GM11168 (cell line): Measurements from ENCODE around the gene GRPEL2.

ENCODE experiments used
- in situ Hi-C: fragments of 300-500 bp; cut with MboI; formaldehyde crosslinking; loops from one replicate; pipeline ENCODE4 v1.12.0; 2022; ENCODE audit warnings: low sequenced_read_pairs; ENCODE audit not compliant: unreplicated experiment

GRPEL2 gene, protein sequence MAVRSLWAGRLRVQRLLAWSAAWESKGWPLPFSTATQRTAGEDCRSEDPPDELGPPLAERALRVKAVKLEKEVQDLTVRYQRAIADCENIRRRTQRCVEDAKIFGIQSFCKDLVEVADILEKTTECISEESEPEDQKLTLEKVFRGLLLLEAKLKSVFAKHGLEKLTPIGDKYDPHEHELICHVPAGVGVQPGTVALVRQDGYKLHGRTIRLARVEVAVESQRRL

GRCh38 chr5:149345147-149345891 is at the start of gene GRPEL2:
TSS of gene GRPEL2 (plus strand) at chr5:149345499. CDS start at chr5:149345540, 41 bp downstream.
- in situ Hi-C loops, result no loop called here

DNA sequence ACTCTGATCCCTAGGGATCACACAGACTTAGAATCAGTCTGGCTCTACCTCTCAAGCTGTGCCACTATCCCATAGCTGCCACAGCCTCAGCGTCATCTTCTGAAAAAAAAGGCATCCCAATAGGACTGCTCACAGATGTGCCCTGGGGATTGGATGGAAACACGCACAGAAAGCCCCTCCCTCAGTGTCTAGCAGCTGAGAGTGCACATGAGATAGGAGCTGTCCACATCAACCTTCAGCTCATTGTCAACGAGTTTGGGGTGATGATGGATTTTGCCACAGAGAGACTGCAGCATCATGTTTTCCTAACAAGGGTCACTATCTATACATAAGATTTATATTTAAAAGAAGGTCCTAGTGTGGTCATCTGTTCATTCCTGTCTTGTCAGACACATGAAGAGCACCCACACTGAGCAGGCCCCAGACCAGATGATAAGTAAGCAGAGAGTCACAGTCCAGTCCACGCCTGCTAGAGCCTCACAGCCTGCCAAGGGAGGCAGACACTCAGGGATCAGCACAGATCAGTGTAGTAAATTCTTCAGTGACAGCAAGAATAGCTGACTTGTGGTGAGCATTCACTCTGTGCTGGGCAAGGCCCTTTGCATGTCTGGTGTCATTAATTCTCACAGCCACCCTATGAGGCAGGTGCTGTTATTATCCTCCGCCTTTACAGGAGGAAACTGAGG is 47.8 kb upstream of the GRPEL2 start:
- in situ Hi-C loops, result no loop called here

DNA sequence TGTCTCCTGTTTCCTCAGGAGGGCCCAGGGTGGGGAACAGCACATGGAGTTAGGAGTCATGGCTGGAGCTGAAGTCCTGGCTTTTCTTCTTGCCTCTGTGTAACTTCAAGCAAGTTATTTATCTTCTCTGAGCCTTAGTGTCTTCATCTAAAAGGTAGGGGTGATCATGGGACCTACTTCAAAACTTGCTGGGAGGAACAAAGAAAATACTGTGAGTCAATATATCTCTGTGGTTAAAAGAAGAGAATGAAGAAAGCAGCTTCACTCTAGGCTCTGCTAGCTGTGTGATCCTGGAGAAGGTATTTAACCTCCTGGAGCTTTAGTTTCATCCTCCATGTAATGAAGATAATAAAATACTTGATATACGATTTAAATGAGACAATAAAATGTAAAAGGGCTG is 47.1 kb upstream of the GRPEL2 start:
- in situ Hi-C loops, result no loop called here

DNA sequence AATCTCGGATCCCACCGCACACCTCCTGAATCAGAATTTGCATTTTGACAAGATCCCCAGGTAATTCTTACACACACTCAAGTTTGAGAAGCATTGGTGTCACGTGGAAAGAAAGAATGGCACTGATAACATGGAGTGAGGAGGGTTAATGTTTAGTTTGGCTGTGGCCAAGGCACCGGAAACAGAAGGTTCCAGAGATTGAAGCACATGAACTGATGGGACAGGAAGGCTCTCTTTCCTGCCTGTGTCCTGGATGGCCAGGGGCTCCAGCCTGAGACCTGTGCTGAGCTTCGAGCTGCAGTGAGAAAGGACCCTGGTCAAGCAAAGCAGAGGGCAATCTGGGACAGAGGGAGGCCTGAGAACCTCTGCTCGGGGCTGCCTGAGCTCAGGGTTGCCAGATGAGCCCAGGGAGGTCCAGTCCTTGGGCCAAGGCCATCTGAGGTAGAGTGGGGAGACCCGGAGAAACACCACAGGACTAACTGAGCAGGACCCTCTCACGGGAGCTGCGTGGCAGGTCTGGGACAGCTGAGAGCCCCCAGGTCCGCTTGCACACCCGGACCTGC is 46.4 kb upstream of the GRPEL2 start:
- in situ Hi-C loops, result no loop called here

GRCh38 chr5:149299451-149300054 is 45.7 kb upstream of the GRPEL2 start:
- in situ Hi-C loops, result no loop called here

GRCh38 chr5:149300441-149300840 is 44.9 kb upstream of the GRPEL2 start:
- in situ Hi-C loops, result no loop called here

- in situ Hi-C loops, result no loop called here
These were observed 44.1 kb upstream of the GRPEL2 start for GRCh38 chr5:149301049-149301743.

GRCh38 chr5:149301744-149302380 is 43.4 kb upstream of the GRPEL2 start:
- in situ Hi-C loops, result no loop called here

DNA sequence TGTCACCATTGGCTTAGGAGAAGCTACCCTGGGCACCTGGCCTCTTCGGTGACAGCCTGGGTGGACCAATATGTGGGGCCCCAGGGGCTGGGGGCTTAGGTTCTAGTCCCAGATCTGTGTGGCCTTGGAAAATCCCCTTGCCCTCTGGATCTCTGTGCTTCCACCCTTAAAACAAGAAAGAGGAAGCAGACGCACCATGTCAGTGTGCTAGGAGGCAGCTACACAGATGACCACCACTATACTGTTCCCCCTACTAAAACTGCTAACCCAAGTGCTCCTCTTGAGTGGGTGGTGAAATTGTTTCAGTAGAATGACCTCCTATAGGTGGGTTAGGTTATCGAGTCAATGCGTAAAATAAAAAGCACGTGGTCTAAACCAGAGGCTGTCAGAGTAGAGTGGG is 42.7 kb upstream of the GRPEL2 start:
- in situ Hi-C loops, result no loop called here

- in situ Hi-C loops, result no loop called here
These were observed 42.1 kb upstream of the GRPEL2 start for GRCh38 chr5:149303210-149303609.

DNA sequence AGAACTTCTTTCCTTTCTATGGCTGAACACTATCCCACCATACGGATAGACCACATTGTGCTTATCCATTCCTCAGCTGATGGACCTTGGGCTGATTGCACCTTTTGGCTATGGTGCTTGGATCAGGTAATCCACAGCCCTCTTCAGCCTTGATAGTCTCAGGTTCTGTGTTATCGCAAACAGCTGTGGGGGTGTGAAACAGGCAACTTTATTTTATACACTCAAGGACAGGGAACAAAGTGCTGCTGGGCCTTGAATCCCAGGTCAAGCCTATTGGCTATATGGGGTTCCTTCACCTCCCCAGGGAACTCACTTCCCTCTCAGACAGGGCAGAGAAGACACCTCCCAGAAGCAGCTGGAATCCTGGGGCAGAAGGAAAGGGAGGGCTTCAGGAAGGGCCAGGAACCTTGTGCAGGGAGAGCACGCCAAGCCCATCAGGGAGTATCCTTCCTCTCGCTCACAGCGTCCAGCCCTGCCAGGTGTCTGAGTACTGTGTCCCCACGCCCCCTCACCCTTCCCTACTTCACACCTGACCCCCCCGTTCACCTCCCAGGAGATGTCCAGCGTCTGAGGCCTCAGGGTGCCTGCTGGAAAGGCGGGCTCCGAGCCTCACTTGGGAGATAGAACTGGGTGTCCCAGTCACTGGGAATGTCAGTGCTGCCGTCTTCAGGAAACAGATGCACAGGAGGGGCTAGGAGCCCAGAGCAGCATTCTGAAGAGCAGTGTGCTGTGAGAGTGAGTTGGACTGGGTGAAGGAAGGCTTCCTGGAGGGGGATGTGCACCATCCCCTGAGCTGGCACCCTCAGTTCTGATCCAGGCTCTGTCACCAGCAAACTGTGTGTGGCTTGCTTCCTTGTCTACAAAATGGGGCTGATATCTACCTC is 40.9 kb upstream of the GRPEL2 start:
- in situ Hi-C loops, result no loop called here

DNA sequence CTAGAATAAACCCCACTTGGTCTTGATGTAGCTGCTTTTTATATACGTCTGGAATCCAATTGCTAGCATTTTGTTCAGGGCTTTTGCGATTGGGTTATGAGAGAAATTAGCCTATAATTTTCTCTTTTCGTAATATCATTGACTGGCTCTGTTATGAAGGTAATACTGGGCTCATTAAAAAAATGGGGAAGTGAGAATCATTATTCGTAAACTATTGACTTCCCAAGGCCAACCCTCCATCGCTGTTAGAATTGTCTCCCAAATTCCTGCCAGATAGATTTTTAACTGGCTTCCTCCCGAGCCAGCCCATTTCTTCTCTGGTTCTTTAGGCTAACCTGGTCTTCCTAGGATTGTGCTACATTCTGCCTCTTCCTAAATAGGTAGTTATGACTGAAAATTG is 35.9 kb upstream of the GRPEL2 start:
- in situ Hi-C loops, result no loop called here

DNA sequence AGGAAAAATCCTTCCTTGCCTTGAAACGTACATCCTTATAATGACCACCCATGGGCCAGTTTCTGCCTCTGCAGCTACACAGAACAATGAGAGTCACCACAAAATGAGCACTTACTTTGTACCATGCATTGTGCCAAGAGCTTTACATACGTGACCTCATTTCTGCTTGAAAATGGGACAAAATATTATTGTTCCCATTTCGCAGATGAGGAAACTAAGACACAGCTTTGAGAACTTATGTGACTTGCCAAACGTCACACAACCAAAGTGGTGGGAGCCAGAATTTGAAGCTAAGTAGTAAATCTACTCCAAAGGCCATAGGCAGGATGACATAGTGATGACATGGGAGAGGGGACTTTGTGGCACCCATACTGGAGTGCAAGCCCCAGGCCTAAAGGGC is 34.8 kb upstream of the GRPEL2 start:
- in situ Hi-C loops, result no loop called here

DNA sequence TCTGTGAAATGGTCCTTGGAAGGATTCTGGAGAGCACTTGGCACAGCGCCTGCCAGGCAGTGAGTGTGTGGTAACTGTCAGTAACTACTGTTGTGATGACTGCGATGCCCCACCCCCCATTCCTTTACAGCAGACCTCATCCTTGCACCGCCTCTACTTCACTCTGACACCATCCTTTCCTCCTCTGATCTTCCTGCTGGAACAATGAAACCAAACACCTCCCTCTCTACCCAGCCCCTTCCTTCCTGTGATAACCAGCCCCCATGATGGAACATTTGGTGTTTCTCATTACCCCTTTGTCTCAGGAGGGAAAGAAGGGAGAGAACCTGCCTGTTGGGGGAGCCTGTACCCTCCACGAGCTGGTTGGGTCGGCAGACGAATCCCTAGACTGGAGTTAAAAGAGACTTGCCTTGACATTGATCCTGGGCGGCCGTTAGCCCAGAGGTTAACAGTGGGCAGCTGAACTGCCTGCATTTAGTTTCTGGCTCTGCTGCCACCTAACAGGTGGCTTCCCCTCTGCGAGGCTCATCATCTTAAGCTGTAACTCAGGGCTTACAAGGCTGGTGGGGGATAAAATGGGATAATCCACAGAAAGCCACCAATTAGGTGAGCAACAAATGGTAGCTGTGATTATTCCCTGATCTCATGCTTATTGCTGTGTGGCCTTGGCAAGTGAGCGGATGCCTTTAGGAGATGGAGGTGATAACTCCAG is 34.2 kb upstream of the GRPEL2 start:
- in situ Hi-C loops, result no loop called here

DNA sequence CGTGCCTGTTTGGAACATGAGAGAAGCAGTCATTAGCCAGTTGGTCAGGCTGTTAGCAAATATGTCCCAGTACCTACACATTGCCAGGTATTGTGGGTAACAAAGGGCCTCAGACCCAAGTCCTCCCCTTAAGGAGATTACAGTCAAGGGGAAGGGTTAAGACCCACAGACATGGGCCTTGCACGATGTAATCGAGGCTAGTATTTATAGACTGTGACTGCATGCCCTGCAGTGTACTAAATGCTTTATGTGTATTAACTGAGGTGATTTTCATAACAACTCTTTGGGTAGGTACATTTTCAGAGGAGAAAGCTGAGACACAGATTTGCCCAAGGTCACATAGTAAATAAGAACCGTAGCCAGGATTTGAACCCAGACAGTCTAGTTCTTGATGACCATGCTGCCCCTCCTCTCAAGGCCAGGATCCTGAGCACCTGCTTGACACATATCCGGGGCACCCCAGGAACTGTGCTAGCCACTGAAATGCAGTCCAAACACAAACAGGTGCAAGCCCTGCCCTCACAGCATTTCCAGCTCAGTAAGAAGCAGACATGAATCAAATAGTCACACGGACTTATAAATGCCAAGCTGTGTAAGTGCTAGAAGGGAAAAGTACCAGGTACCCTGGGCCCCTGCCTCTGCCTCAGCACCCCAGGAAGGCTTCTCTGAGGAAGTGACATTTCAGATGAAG is 32.0 kb upstream of the GRPEL2 start:
- in situ Hi-C loops, result no loop called here

DNA sequence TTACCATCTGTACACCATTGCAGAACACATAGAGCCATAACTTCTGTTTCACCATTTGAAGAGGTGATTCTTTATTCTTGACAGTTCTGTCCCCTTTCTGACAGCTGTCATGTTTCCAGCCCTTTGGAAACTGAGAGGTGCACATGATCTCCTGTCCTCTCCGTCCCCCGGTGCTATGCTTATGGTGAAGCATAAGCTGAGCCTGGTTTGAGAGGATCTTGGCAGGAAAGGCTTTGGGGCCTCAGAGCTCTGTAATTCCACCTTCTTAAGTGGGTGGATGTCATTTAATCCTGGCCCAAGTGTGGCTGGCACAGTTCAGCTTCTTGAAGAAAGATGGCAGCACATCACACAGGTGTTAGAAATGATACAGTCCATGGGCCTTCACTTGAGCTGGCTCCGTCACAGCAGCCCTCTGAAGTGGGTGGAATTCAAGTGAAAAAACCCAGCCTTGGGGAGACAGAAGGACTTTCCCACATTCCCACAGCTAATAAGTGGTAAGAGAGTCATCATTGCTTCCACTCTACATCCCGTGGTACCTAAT is 30.7 kb upstream of the GRPEL2 start:
- in situ Hi-C loops, result no loop called here

DNA sequence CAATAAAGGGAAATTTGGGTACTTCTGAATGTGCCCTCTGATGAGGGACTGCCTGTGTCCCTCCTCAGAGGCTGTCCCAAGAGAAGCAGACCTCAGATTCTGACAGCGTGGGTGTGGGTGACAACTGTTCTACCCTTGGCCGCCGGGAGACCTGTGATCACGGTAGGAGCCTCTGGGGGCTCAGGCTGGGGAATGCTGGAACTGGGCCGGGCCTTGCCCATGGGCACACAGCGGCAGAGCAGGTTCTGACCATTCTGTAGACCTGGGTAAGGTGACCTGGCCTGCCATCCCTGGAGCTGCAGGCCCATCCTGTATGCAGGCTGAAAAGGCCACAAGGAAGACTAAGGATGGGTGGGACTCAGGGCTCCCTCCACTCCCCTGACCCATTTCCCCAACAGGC is 29.5 kb upstream of the GRPEL2 start:
- in situ Hi-C loops, result no loop called here
